ENCODE results near the gene NAALAD2.
"Not testable (repeated sequence)": the region's sequence is repeated elsewhere in the genome, so short reads cannot be mapped to it uniquely, and the experiment has no call there.

Gene NAALAD2

GRCh38 chr11:90134478-90135003 lies at the start of gene NAALAD2:
TSS of gene NAALAD2 (plus strand) at chr11:90134663. CDS start at chr11:90134759, 96 bp downstream.
- no peaks in the 10 kb centered on the region for H3K9me3 ChIP-seq (ENCODE audit: control insufficient read depth in 2 of 2, low read length in 2 of 2)
- no peaks in the 10 kb centered on the region for H3K4me1 ChIP-seq (ENCODE audit: control insufficient read depth in 2 of 2, insufficient read depth in 2 of 2, low read length in 2 of 2)
- no peaks in the 10 kb centered on the region for H3K36me3 ChIP-seq (ENCODE audit: control insufficient read depth in 2 of 2, insufficient read depth in 2 of 2, low read length in 2 of 2)
- H3K9ac ChIP-seq (ENCODE audit: low read depth in 1 of 2, low read length in 2 of 2) = no peak within 1 kb of the TSS
- peak within 1 kb of the TSS; percentile 57 to 69 for H3K4me3 ChIP-seq (ENCODE audit: low read length in 2 of 2)
- peaks cover 0 to 2% of the 10 kb centered on the region in 2 donors for H3K27me3 ChIP-seq (ENCODE audit: control insufficient read depth in 2 of 2, insufficient read depth in 2 of 2, low read length in 2 of 2)
- H3K27ac ChIP-seq (ENCODE audit: low read depth in 2 of 2, low read length in 2 of 2) = no peak within 1 kb of the TSS

GRCh38 chr11:90085650-90086049 lies 48.8 kb upstream of the NAALAD2 start, which contains the start of gene UBTFL1:
TSS of gene UBTFL1 (plus strand) at chr11:90085950. CDS start at chr11:90085950, 0 bp downstream.
- not testable (repeated sequence) for H3K27me3 ChIP-seq (ENCODE audit: control insufficient read depth in 2 of 2, insufficient read depth in 2 of 2, low read length in 2 of 2); H3K4me1 ChIP-seq (ENCODE audit: control insufficient read depth in 2 of 2, insufficient read depth in 2 of 2, low read length in 2 of 2); H3K27ac ChIP-seq (ENCODE audit: low read depth in 2 of 2, low read length in 2 of 2); H3K4me3 ChIP-seq (ENCODE audit: low read length in 2 of 2); H3K9me3 ChIP-seq (ENCODE audit: control insufficient read depth in 2 of 2, low read length in 2 of 2); H3K36me3 ChIP-seq (ENCODE audit: control insufficient read depth in 2 of 2, insufficient read depth in 2 of 2, low read length in 2 of 2); H3K9ac ChIP-seq (ENCODE audit: low read depth in 1 of 2, low read length in 2 of 2)

GRCh38 chr11:90088731-90089130 lies 45.7 kb upstream of the NAALAD2 start:
- H3K9me3 ChIP-seq (ENCODE audit: control insufficient read depth in 2 of 2, low read length in 2 of 2); H3K27ac ChIP-seq (ENCODE audit: low read depth in 2 of 2, low read length in 2 of 2); H3K36me3 ChIP-seq (ENCODE audit: control insufficient read depth in 2 of 2, insufficient read depth in 2 of 2, low read length in 2 of 2); H3K4me3 ChIP-seq (ENCODE audit: low read length in 2 of 2); H3K4me1 ChIP-seq (ENCODE audit: control insufficient read depth in 2 of 2, insufficient read depth in 2 of 2, low read length in 2 of 2); H3K27me3 ChIP-seq (ENCODE audit: control insufficient read depth in 2 of 2, insufficient read depth in 2 of 2, low read length in 2 of 2); H3K9ac ChIP-seq (ENCODE audit: low read depth in 1 of 2, low read length in 2 of 2): not testable (repeated sequence)

GRCh38 chr11:90095230-90095924 lies 39.1 kb upstream of the NAALAD2 start:
- H3K9ac ChIP-seq (ENCODE audit: low read depth in 1 of 2, low read length in 2 of 2); H3K4me1 ChIP-seq (ENCODE audit: control insufficient read depth in 2 of 2, insufficient read depth in 2 of 2, low read length in 2 of 2); H3K4me3 ChIP-seq (ENCODE audit: low read length in 2 of 2); H3K27ac ChIP-seq (ENCODE audit: low read depth in 2 of 2, low read length in 2 of 2); H3K36me3 ChIP-seq (ENCODE audit: control insufficient read depth in 2 of 2, insufficient read depth in 2 of 2, low read length in 2 of 2); H3K9me3 ChIP-seq (ENCODE audit: control insufficient read depth in 2 of 2, low read length in 2 of 2); H3K27me3 ChIP-seq (ENCODE audit: control insufficient read depth in 2 of 2, insufficient read depth in 2 of 2, low read length in 2 of 2): not testable (repeated sequence)

GRCh38 chr11:90098261-90098660 lies 36.2 kb upstream of the NAALAD2 start:
- not testable (repeated sequence) for H3K9ac ChIP-seq (ENCODE audit: low read depth in 1 of 2, low read length in 2 of 2); H3K36me3 ChIP-seq (ENCODE audit: control insufficient read depth in 2 of 2, insufficient read depth in 2 of 2, low read length in 2 of 2); H3K27ac ChIP-seq (ENCODE audit: low read depth in 2 of 2, low read length in 2 of 2); H3K4me3 ChIP-seq (ENCODE audit: low read length in 2 of 2); H3K4me1 ChIP-seq (ENCODE audit: control insufficient read depth in 2 of 2, insufficient read depth in 2 of 2, low read length in 2 of 2); H3K9me3 ChIP-seq (ENCODE audit: control insufficient read depth in 2 of 2, low read length in 2 of 2); H3K27me3 ChIP-seq (ENCODE audit: control insufficient read depth in 2 of 2, insufficient read depth in 2 of 2, low read length in 2 of 2)

GRCh38 chr11:90100431-90100830 lies 34.0 kb upstream of the NAALAD2 start:
- H3K36me3 ChIP-seq (ENCODE audit: control insufficient read depth in 2 of 2, insufficient read depth in 2 of 2, low read length in 2 of 2) = no peaks in the 10 kb centered on the region
- no peak overlapping the region for H3K4me3 ChIP-seq (ENCODE audit: low read length in 2 of 2)
- no peak overlapping the region for H3K9ac ChIP-seq (ENCODE audit: low read depth in 1 of 2, low read length in 2 of 2)
- no peak overlapping the region for H3K27ac ChIP-seq (ENCODE audit: low read depth in 2 of 2, low read length in 2 of 2)
- H3K9me3 ChIP-seq (ENCODE audit: control insufficient read depth in 2 of 2, low read length in 2 of 2) = no peaks in the 10 kb centered on the region
- H3K27me3 ChIP-seq (ENCODE audit: control insufficient read depth in 2 of 2, insufficient read depth in 2 of 2, low read length in 2 of 2) = no peaks in the 10 kb centered on the region
- H3K4me1 ChIP-seq (ENCODE audit: control insufficient read depth in 2 of 2, insufficient read depth in 2 of 2, low read length in 2 of 2) = no peaks in the 10 kb centered on the region

- H3K36me3 ChIP-seq (ENCODE audit: control insufficient read depth in 2 of 2, insufficient read depth in 2 of 2, low read length in 2 of 2) = no peaks in the 10 kb centered on the region
- H3K4me1 ChIP-seq (ENCODE audit: control insufficient read depth in 2 of 2, insufficient read depth in 2 of 2, low read length in 2 of 2) = no peaks in the 10 kb centered on the region
- no peaks in the 10 kb centered on the region for H3K9me3 ChIP-seq (ENCODE audit: control insufficient read depth in 2 of 2, low read length in 2 of 2)
- no peak overlapping the region for H3K9ac ChIP-seq (ENCODE audit: low read depth in 1 of 2, low read length in 2 of 2)
- no peak overlapping the region for H3K4me3 ChIP-seq (ENCODE audit: low read length in 2 of 2)
- H3K27ac ChIP-seq (ENCODE audit: low read depth in 2 of 2, low read length in 2 of 2) = no peak overlapping the region
- H3K27me3 ChIP-seq (ENCODE audit: control insufficient read depth in 2 of 2, insufficient read depth in 2 of 2, low read length in 2 of 2) = no peaks in the 10 kb centered on the region
Measured at GRCh38 chr11:90113541-90113940, 20.9 kb upstream of the NAALAD2 start.

GRCh38 chr11:90120191-90120590 lies 14.3 kb upstream of the NAALAD2 start:
- H3K4me1 ChIP-seq (ENCODE audit: control insufficient read depth in 2 of 2, insufficient read depth in 2 of 2, low read length in 2 of 2) = no peaks in the 10 kb centered on the region
- H3K9me3 ChIP-seq (ENCODE audit: control insufficient read depth in 2 of 2, low read length in 2 of 2) = no peaks in the 10 kb centered on the region
- H3K4me3 ChIP-seq (ENCODE audit: low read length in 2 of 2) = no peak overlapping the region

GRCh38 chr11:90124371-90124770 lies 10.1 kb upstream of the NAALAD2 start:
- H3K9ac ChIP-seq (ENCODE audit: low read depth in 1 of 2, low read length in 2 of 2) = no peak overlapping the region

More at GRCh38 chr11:90120191-90120590, 14.3 kb upstream of the NAALAD2 start:
- H3K9ac ChIP-seq (ENCODE audit: low read depth in 1 of 2, low read length in 2 of 2) = no peak overlapping the region
- H3K27ac ChIP-seq (ENCODE audit: low read depth in 2 of 2, low read length in 2 of 2) = no peak overlapping the region
- H3K36me3 ChIP-seq (ENCODE audit: control insufficient read depth in 2 of 2, insufficient read depth in 2 of 2, low read length in 2 of 2) = no peaks in the 10 kb centered on the region
- no peaks in the 10 kb centered on the region for H3K27me3 ChIP-seq (ENCODE audit: control insufficient read depth in 2 of 2, insufficient read depth in 2 of 2, low read length in 2 of 2)

GRCh38 chr11:90124946-90125345 lies 9.5 kb upstream of the NAALAD2 start:
- H3K4me1 ChIP-seq (ENCODE audit: control insufficient read depth in 2 of 2, insufficient read depth in 2 of 2, low read length in 2 of 2) = no peaks in the 10 kb centered on the region
- no peak overlapping the region for H3K9ac ChIP-seq (ENCODE audit: low read depth in 1 of 2, low read length in 2 of 2)
- no peaks in the 10 kb centered on the region for H3K9me3 ChIP-seq (ENCODE audit: control insufficient read depth in 2 of 2, low read length in 2 of 2)

More at GRCh38 chr11:90124371-90124770, 10.1 kb upstream of the NAALAD2 start:
- no peaks in the 10 kb centered on the region for H3K4me1 ChIP-seq (ENCODE audit: control insufficient read depth in 2 of 2, insufficient read depth in 2 of 2, low read length in 2 of 2)
- no peaks in the 10 kb centered on the region for H3K9me3 ChIP-seq (ENCODE audit: control insufficient read depth in 2 of 2, low read length in 2 of 2)
- H3K27me3 ChIP-seq (ENCODE audit: control insufficient read depth in 2 of 2, insufficient read depth in 2 of 2, low read length in 2 of 2) = no peaks in the 10 kb centered on the region
- no peak overlapping the region for H3K4me3 ChIP-seq (ENCODE audit: low read length in 2 of 2)
- no peak overlapping the region for H3K27ac ChIP-seq (ENCODE audit: low read depth in 2 of 2, low read length in 2 of 2)
- no peaks in the 10 kb centered on the region for H3K36me3 ChIP-seq (ENCODE audit: control insufficient read depth in 2 of 2, insufficient read depth in 2 of 2, low read length in 2 of 2)

More at GRCh38 chr11:90124946-90125345, 9.5 kb upstream of the NAALAD2 start:
- no peak overlapping the region for H3K27ac ChIP-seq (ENCODE audit: low read depth in 2 of 2, low read length in 2 of 2)
- H3K4me3 ChIP-seq (ENCODE audit: low read length in 2 of 2) = no peak overlapping the region
- H3K27me3 ChIP-seq (ENCODE audit: control insufficient read depth in 2 of 2, insufficient read depth in 2 of 2, low read length in 2 of 2) = no peaks in the 10 kb centered on the region
- H3K36me3 ChIP-seq (ENCODE audit: control insufficient read depth in 2 of 2, insufficient read depth in 2 of 2, low read length in 2 of 2) = no peaks in the 10 kb centered on the region
